H9 (cell line): ENCODE measurements around the gene FAM13A. TPM values are rescaled to one million over a fixed set of nuclear protein-coding genes. Genes with fewer than 3 reads are reported as not detected.

Experiments used
- DNase-seq: peaks from one replicate; pipeline ENCODE4 v3.0.0-alpha.2; 2017
- H2AFZ ChIP-seq: one replicate; pipeline ENCODE4 v1.6.1; 2013; ENCODE audit warnings: mild to moderate bottlenecking, low read length, control low read depth, moderate library complexity
- H2AK5ac ChIP-seq: 2 replicates; pipeline ENCODE4 v1.6.1; 2013; ENCODE audit warnings: low read length, control low read depth, mixed read lengths; ENCODE audit not compliant: insufficient read length
- H2BK120ac ChIP-seq: one replicate; pipeline ENCODE4 v1.6.1; 2013; ENCODE audit warnings: low read depth, mild to moderate bottlenecking, low read length, control low read depth, inconsistent platforms; ENCODE audit not compliant: poor library complexity, severe bottlenecking
- H2BK12ac ChIP-seq: 2 replicates; pipeline ENCODE4 v1.6.1; 2013; ENCODE audit warnings: low read length, control low read depth, mixed read lengths, low read depth; ENCODE audit not compliant: insufficient read length
- H2BK15ac ChIP-seq: 2 replicates; pipeline ENCODE4 v1.6.1; 2013; ENCODE audit warnings: low read depth, low read length, control low read depth
- H2BK20ac ChIP-seq: one replicate; pipeline ENCODE4 v1.6.1; 2013; ENCODE audit warnings: low read depth, mild to moderate bottlenecking, low read length, control low read depth, inconsistent platforms; ENCODE audit not compliant: poor library complexity, severe bottlenecking
- H2BK5ac ChIP-seq: 2 replicates; pipeline ENCODE4 v1.6.1; 2013; ENCODE audit warnings: low read length, control low read depth, mixed read lengths; ENCODE audit not compliant: insufficient read length
- H3K14ac ChIP-seq: 2 replicates; pipeline ENCODE4 v1.6.1; 2013; ENCODE audit warnings: low read length, control low read depth; ENCODE audit not compliant: insufficient read depth
- H3K18ac ChIP-seq: 2 replicates; pipeline ENCODE4 v1.6.1; 2013; ENCODE audit warnings: low read depth, mild to moderate bottlenecking, mixed read lengths, low read length, control low read depth; ENCODE audit not compliant: insufficient read length
- H3K23ac ChIP-seq: 2 replicates; pipeline ENCODE4 v1.6.1; 2013; ENCODE audit warnings: low read length, control low read depth, mixed read lengths, low read depth; ENCODE audit not compliant: insufficient read length
- H3K23me2 ChIP-seq: 2 replicates; pipeline ENCODE4 v1.6.1; 2013; ENCODE audit warnings: low read depth, mild to moderate bottlenecking, mixed read lengths, low read length, control low read depth; ENCODE audit not compliant: insufficient read length, poor library complexity, severe bottlenecking
- H3K27ac ChIP-seq: 2 replicates; pipeline ENCODE4 v1.5.1; 2013; ENCODE audit warnings: low read length, control low read depth, mixed read lengths, low read depth; ENCODE audit not compliant: insufficient read length
- H3K27me3 ChIP-seq: 2 replicates; pipeline ENCODE4 v1.6.1; 2013; ENCODE audit warnings: low read length, control low read depth, inconsistent platforms; ENCODE audit not compliant: insufficient read depth
- H3K4ac ChIP-seq: 2 replicates; pipeline ENCODE4 v1.6.1; 2013; ENCODE audit warnings: low read depth, mild to moderate bottlenecking, control low read depth, inconsistent platforms, low read length, moderate library complexity
- H3K4me1 ChIP-seq: 2 replicates; pipeline ENCODE4 v1.6.1; 2013; ENCODE audit warnings: low read length, control low read depth, inconsistent platforms; ENCODE audit not compliant: insufficient read depth
- H3K4me2 ChIP-seq: 2 replicates; pipeline ENCODE4 v1.6.1; 2013; ENCODE audit warnings: low read length, control low read depth, mixed read lengths; ENCODE audit not compliant: insufficient read length, insufficient read depth
- H3K56ac ChIP-seq: 2 replicates; pipeline ENCODE4 v1.6.1; 2013; ENCODE audit warnings: low read depth, mild to moderate bottlenecking, mixed read lengths, low read length, control low read depth; ENCODE audit not compliant: insufficient read length
- H3K79me1 ChIP-seq: 2 replicates; pipeline ENCODE4 v1.6.1; 2013; ENCODE audit warnings: low read depth, mild to moderate bottlenecking, moderate library complexity, low read length, control low read depth, inconsistent platforms; ENCODE audit not compliant: insufficient read depth, poor library complexity, severe bottlenecking
- H3K79me2 ChIP-seq: 2 replicates; pipeline ENCODE4 v1.6.1; 2013; ENCODE audit warnings: low read length, control low read depth, inconsistent platforms; ENCODE audit not compliant: insufficient read depth
- H3K9ac ChIP-seq: 2 replicates; pipeline ENCODE4 v1.6.1; 2013; ENCODE audit warnings: low read length, control low read depth, mixed read lengths; ENCODE audit not compliant: insufficient read length; ENCODE audit errors: extremely low read depth
- H3K9me3 ChIP-seq: one replicate; pipeline ENCODE4 v1.6.1; 2013; ENCODE audit warnings: low read depth, low read length, inconsistent platforms; ENCODE audit not compliant: control insufficient read depth
- H3T11ph ChIP-seq: one replicate; pipeline ENCODE4 v1.6.1; 2013; ENCODE audit warnings: mild to moderate bottlenecking, low read length, control low read depth, inconsistent platforms
- H4K20me1 ChIP-seq: one replicate; pipeline ENCODE4 v1.6.1; 2013; ENCODE audit not compliant: control insufficient read depth, insufficient read length, insufficient read depth
- H4K5ac ChIP-seq: 2 replicates; pipeline ENCODE4 v1.6.1; 2013; ENCODE audit warnings: low read depth, mild to moderate bottlenecking, mixed read lengths, low read length, control low read depth; ENCODE audit not compliant: insufficient read length
- H4K8ac ChIP-seq: replicated peaks from 2 replicates; pipeline ENCODE4 v1.6.1; 2013; ENCODE audit warnings: low read length, control low read depth, mixed read lengths, low read depth; ENCODE audit not compliant: insufficient read length
- H4K91ac ChIP-seq: 2 replicates; pipeline ENCODE4 v1.6.1; 2013; ENCODE audit warnings: low read depth, mild to moderate bottlenecking, moderate library complexity, mixed read lengths, low read length, control low read depth; ENCODE audit not compliant: insufficient read length
- H3K27ac Mint-ChIP-seq, 3 experiments: 2 replicates in 2 of 3; 3 replicates in 1 of 3; pipeline ENCODE4 v1.8.0; 2020 to 2021; ENCODE audit warnings: mixed read lengths in 3 of 3, mild to moderate bottlenecking in 1 of 3, moderate library complexity in 1 of 3
- H3K27me3 Mint-ChIP-seq: 2 replicates; pipeline ENCODE4 v1.8.0; 2021; ENCODE audit warnings: low read depth, mild to moderate bottlenecking, moderate library complexity, mixed read lengths
- H3K36me3 Mint-ChIP-seq, 3 experiments: 2 replicates in 2 of 3; 3 replicates in 1 of 3; pipeline ENCODE4 v1.8.0; 2020 to 2021; ENCODE audit warnings: low read depth in 3 of 3, mixed read lengths in 3 of 3; ENCODE audit not compliant: insufficient read depth in 1 of 3
- H3K4me1 Mint-ChIP-seq, 2 experiments: 2 replicates each; pipeline ENCODE4 v1.8.0; 2020; ENCODE audit warnings: mixed read lengths in 2 of 2
- H3K4me3 Mint-ChIP-seq, 2 experiments: 2 replicates in 1 of 2; 3 replicates in 1 of 2; pipeline ENCODE4 v1.8.0; 2020 to 2021; ENCODE audit warnings: mild to moderate bottlenecking in 2 of 2, mixed read lengths in 2 of 2, moderate library complexity in 1 of 2
- H3K9me3 Mint-ChIP-seq, 2 experiments: 2 replicates in 1 of 2; 3 replicates in 1 of 2; pipeline ENCODE4 v1.8.0; 2020; ENCODE audit warnings: mild to moderate bottlenecking in 2 of 2, mixed read lengths in 2 of 2, moderate library complexity in 1 of 2
- WGBS: extraction: QIAGEN DNeasy Blood & Tissue Kit; methylation state at CpG from one replicate; pipeline ENCODE4 v1.1.7; 2013; ENCODE audit warnings: missing lambda C conversion rate, low lambda C conversion rate, mixed read lengths; ENCODE audit not compliant: insufficient read length; ENCODE audit errors: extremely low coverage; 5-methylcytosine and 5-hydroxymethylcytosine counted together
- total RNA-seq: library from RNA; stranded (reverse); gene quantifications from 2 replicates; pipeline ENCODE4 v1.2.1, GENCODE V29; 2021
- TF ChIP-seq, protein P1 (sequence below): fragments of 200-600 bp; sonication (generic); conservative IDR thresholded peaks from 3 replicates; pipeline ENCODE4 v1.8.0; 2021; ENCODE audit warnings: antibody characterized with exemption, mild to moderate bottlenecking

Gene FAM13A
- total RNA-seq, 1 experiment from 2014 or later, result 12.7 TPM

DNA sequence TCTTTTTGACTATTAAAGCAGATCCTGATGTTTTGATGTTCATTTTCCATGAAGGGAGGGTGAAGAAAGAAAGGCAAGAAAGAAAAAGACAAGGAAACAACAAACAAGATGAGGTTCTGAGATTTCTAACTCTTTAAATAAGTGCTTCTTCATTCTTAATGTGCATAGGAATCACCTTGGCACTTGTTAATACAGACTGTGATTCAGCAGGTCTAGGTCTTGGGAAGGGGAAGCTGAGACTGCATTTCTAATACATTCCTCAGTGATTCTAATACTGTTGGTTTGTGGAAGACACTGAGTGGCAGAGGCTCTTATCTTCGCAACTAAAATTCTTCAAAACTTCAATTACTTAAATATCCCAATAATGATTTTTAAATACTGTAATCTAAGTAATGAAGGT is 264.2 kb downstream of the FAM13A start:
- H3K23ac ChIP-seq, result no peak overlapping the region
- H3K27me3 ChIP-seq, result no peaks in the 10 kb centered on the region
- no peak overlapping the region for H3K4ac ChIP-seq
- no peaks in the 10 kb centered on the region for H3K9me3 ChIP-seq
- no peak overlapping the region for H3K4me2 ChIP-seq
- H3K14ac ChIP-seq, result no peak overlapping the region
- no peak overlapping the region for H2BK15ac ChIP-seq
- H3K9me3 Mint-ChIP-seq, result no peaks in the 10 kb centered on the region
- peak overlapping the region; percentile 20 for H3K27ac ChIP-seq
- no peaks in the 10 kb centered on the region for H3K27me3 Mint-ChIP-seq
- H3K36me3 Mint-ChIP-seq, result peaks cover 2 to 9% (median 3%) of the 10 kb centered on the region in 3 experiments; a peak in 4 of 7 replicates
- no peak overlapping the region for H4K5ac ChIP-seq
- H2AFZ ChIP-seq, result no peak overlapping the region
- no peak overlapping the region for H2BK20ac ChIP-seq
- H2BK5ac ChIP-seq, result no peak overlapping the region
- H3K4me1 ChIP-seq, result no peaks in the 10 kb centered on the region
- H3K56ac ChIP-seq, result no peak overlapping the region
- peaks cover 18 to 20% of the 10 kb centered on the region in 2 experiments for H3K4me1 Mint-ChIP-seq
- no peaks in the 10 kb centered on the region for H4K20me1 ChIP-seq
- TF ChIP-seq, protein P1, sequence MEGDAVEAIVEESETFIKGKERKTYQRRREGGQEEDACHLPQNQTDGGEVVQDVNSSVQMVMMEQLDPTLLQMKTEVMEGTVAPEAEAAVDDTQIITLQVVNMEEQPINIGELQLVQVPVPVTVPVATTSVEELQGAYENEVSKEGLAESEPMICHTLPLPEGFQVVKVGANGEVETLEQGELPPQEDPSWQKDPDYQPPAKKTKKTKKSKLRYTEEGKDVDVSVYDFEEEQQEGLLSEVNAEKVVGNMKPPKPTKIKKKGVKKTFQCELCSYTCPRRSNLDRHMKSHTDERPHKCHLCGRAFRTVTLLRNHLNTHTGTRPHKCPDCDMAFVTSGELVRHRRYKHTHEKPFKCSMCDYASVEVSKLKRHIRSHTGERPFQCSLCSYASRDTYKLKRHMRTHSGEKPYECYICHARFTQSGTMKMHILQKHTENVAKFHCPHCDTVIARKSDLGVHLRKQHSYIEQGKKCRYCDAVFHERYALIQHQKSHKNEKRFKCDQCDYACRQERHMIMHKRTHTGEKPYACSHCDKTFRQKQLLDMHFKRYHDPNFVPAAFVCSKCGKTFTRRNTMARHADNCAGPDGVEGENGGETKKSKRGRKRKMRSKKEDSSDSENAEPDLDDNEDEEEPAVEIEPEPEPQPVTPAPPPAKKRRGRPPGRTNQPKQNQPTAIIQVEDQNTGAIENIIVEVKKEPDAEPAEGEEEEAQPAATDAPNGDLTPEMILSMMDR, result no peak
- H3K18ac ChIP-seq, result no peak overlapping the region
- no peak overlapping the region for H2AK5ac ChIP-seq
- no peak overlapping the region for H2BK12ac ChIP-seq
- H3K4me3 Mint-ChIP-seq, result no peak overlapping the region
- H4K8ac ChIP-seq, result no peak overlapping the region
- no peaks in the 10 kb centered on the region for H3K79me1 ChIP-seq
- H4K91ac ChIP-seq, result no peak overlapping the region
- DNase-seq, result no peak
- H3K79me2 ChIP-seq, result no peaks in the 10 kb centered on the region
- peak overlapping the region; percentile 36 for H3T11ph ChIP-seq
- peak overlapping the region in 2 of 3 experiments; percentile 35 to 88; a peak in 5 of 7 replicates for H3K27ac Mint-ChIP-seq
- H2BK120ac ChIP-seq, result no peak overlapping the region
- H3K23me2 ChIP-seq, result no peaks in the 10 kb centered on the region
- WGBS, result no CpG with 5 or more reads among the region's 1 CpG
- H3K9ac ChIP-seq, result no peak overlapping the region
